ENCODE measurements around the gene SYCP2. TPM values are rescaled to one million over a fixed set of nuclear protein-coding genes. Genes with fewer than 3 reads are reported as not detected.

SYCP2 gene
- total and polyA plus RNA-seq, 2 of the 8 experiments (the other 6 are each of a cell fraction or from before 2014, with no cell fraction given): 0.02 to 0.50 TPM

- peaks cover 0 to 2% (median 0%) of the 10 kb centered on the region in 4 experiments; a peak in 1 of 7 replicates for H3K27me3 ChIP-seq (replicated peaks in 1 of 4; ENCODE audit: control insufficient read depth in 3 of 4, extremely low read depth in 1 of 4, insufficient read depth in 3 of 4, low read length in 3 of 4)
- H2BK120ac ChIP-seq (replicated peaks; ENCODE audit: low read depth, low read length): no peak overlapping the region
- WGBS, 2 experiments (ENCODE audit: extremely low coverage in 1 of 2, insufficient coverage in 1 of 2, insufficient read length in 1 of 2, insufficient replicate concordance in 2 of 2, low coverage in 1 of 2, low lambda C conversion rate in 2 of 2, missing lambda C conversion rate in 1 of 2): 81% methylated on average over 4 of the region's 4 CpGs; no CpG with 5 or more reads in 1 of the 2 experiments
- TF ChIP-seq SP2 (IDR thresholded peaks at IDR 0.05; ENCODE audit: low read length) (no peak), POLR2A (IDR thresholded peaks at IDR 0.05; ENCODE audit: control extremely low read depth in 1 of 2, low read depth in 2 of 2, low read length in 2 of 2) (no peak), TCF12 (IDR thresholded peaks at IDR 0.05; ENCODE audit: low read depth, low read length) (no peak), CEBPB (IDR thresholded peaks at IDR 0.05; ENCODE audit: low read depth, low read length) (no peak), RFX5 (IDR thresholded peaks at IDR 0.05; ENCODE audit: borderline replicate concordance, low read depth, low read length) (no peak)
- TF ChIP-seq, protein P1, sequence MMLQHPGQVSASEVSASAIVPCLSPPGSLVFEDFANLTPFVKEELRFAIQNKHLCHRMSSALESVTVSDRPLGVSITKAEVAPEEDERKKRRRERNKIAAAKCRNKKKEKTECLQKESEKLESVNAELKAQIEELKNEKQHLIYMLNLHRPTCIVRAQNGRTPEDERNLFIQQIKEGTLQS (IDR thresholded peaks at IDR 0.05; ENCODE audit: insufficient read depth, low read depth, low read length): no peak
- no peaks in the 10 kb centered on the region for H3K79me2 ChIP-seq (ENCODE audit: control insufficient read depth in 1 of 2, insufficient read depth in 2 of 2, low read length in 2 of 2)
- FAIRE-seq (no peak), DNase-seq (ENCODE audit: low read depth in 1 of 2, low spot score in 2 of 2) (no peak)
- H3K23me2 ChIP-seq (ENCODE audit: low read depth, low read length): peaks cover 2% of the 10 kb centered on the region; the same call in 1 of the 2 replicates
- no peak overlapping the region for H3K9ac ChIP-seq (replicated peaks in 1 of 4; ENCODE audit: extremely low read depth in 1 of 4, low read depth in 3 of 4, low read length in 3 of 4)
- no peak overlapping the region for H3K4ac ChIP-seq (replicated peaks; ENCODE audit: insufficient read length, low read depth, low read length)
- H2BK5ac ChIP-seq (ENCODE audit: low read depth, low read length): no peak overlapping the region
- H2BK15ac ChIP-seq (ENCODE audit: low read length): no peak overlapping the region
- H3K4me3 ChIP-seq (ENCODE audit: extremely low read depth in 1 of 4, insufficient read depth in 2 of 4, low read depth in 3 of 4, low read length in 4 of 4): no peak overlapping the region
- no peak overlapping the region for H3K18ac ChIP-seq (ENCODE audit: extremely low read depth, low read length)
- peaks cover 0 to 7% (median 0%) of the 10 kb centered on the region in 4 experiments; a peak in 1 of 7 replicates for H3K4me1 ChIP-seq (replicated peaks in 1 of 4; ENCODE audit: control insufficient read depth in 3 of 4, insufficient read depth in 4 of 4, low read length in 3 of 4)
- H3K36me3 ChIP-seq (ENCODE audit: control insufficient read depth in 2 of 4, insufficient read depth in 4 of 4, low read length in 3 of 4): no peaks in the 10 kb centered on the region; a peak in 1 of 8 replicates
- H4K91ac ChIP-seq (replicated peaks; ENCODE audit: insufficient read length, low read length): no peak overlapping the region
- no peaks in the 10 kb centered on the region for H3K79me1 ChIP-seq (ENCODE audit: low read depth, low read length)
- H4K8ac ChIP-seq (ENCODE audit: extremely low read depth, insufficient read depth, low read length): no peak overlapping the region
- peaks cover 87 to 98% of the 10 kb centered on the region in 2 experiments for H3K9me3 ChIP-seq (ENCODE audit: insufficient read depth in 2 of 2, low read depth in 1 of 2, low read length in 1 of 2)
- H2BK12ac ChIP-seq (ENCODE audit: low read depth, low read length): no peak overlapping the region
- H3K14ac ChIP-seq (ENCODE audit: insufficient read length): no peak overlapping the region
- peaks cover 0 to 1% of the 10 kb centered on the region in 2 experiments for H4K20me1 ChIP-seq (replicated peaks in 1 of 2; ENCODE audit: control insufficient read depth in 1 of 2, insufficient read depth in 2 of 2, low read length in 2 of 2)
- no peak overlapping the region for H4K5ac ChIP-seq (ENCODE audit: insufficient read length, low read depth, low read length)
- no peak overlapping the region for H3K23ac ChIP-seq (ENCODE audit: insufficient read length)
- CTCF ChIA-PET (ENCODE audit: partially characterized antibody): no interaction called here
- POLR2A ChIA-PET (ENCODE audit: partially characterized antibody): no interaction called here
- H3K27ac ChIP-seq (ENCODE audit: low read depth, low read length): no peak overlapping the region
- no peak overlapping the region for H2AFZ ChIP-seq (ENCODE audit: low read length)
- H2BK20ac ChIP-seq (ENCODE audit: low read length): no peak overlapping the region
- H3K56ac ChIP-seq (replicated peaks; ENCODE audit: insufficient read length, low read depth, low read length): no peak overlapping the region
- H2AK5ac ChIP-seq (ENCODE audit: low read depth, low read length): no peak overlapping the region
- no peak overlapping the region for H3K4me2 ChIP-seq (ENCODE audit: insufficient read depth in 1 of 2, low read depth in 2 of 2, low read length in 2 of 2)
These were observed 107.9 kb downstream of the SYCP2 start for GRCh38 chr20:59825563-59825920.

Data from H1 (cell line).